Stimulated activated CD8-positive, alpha-beta memory T cell treated with anti-CD3 and anti-CD28 coated beads, Interleukin-12 subunit alpha, Interleukin-12 subunit beta, amount 100 ng/mL, for 1 hour (primary cell): ENCODE results near the gene ZSCAN26.
"Not testable (repeated sequence)": the region's sequence is repeated elsewhere in the genome, so short reads cannot be mapped to it uniquely, and the experiment has no call there.

Experiments
- DNase-seq: peaks from one replicate; pipeline ENCODE4 v3.0.0-alpha.2; 2020; ENCODE audit warnings: low read depth

Gene ZSCAN26

GRCh38 chr6:28257042-28257441 lies 9.9 kb upstream of the ZSCAN26 start:
- no peak for DNase-seq

GRCh38 chr6:28258877-28259777 lies 7.8 kb upstream of the ZSCAN26 start, which contains the start of gene NKAPL:
NKAPL (plus strand) TSS chr6:28259297; CDS start chr6:28259372, 75 bp downstream.
- peak; percentile 34 for DNase-seq

- DNase-seq = no peak
Measured at GRCh38 chr6:28263922-28264321, 3.0 kb upstream of the ZSCAN26 start.

GRCh38 chr6:28264834-28265401 lies 2.0 kb upstream of the ZSCAN26 start:
- DNase-seq = no peak

- DNase-seq = no peak
Measured at GRCh38 chr6:28266563-28266961, 381 bp upstream of the ZSCAN26 start.

GRCh38 chr6:28267695-28268059 lies 734 bp downstream of the ZSCAN26 start:
- no peak for DNase-seq

GRCh38 chr6:28269492-28269891 lies 2.5 kb downstream of the ZSCAN26 start:
- no peak for DNase-seq

- DNase-seq = no peak
Measured at GRCh38 chr6:28274888-28275287, 7.9 kb downstream of the ZSCAN26 start.

- DNase-seq = no peak
Measured at GRCh38 chr6:28277746-28278145, 10.8 kb downstream of the ZSCAN26 start.

- no peak for DNase-seq
Measured at GRCh38 chr6:28280595-28281287, 13.8 kb downstream of the ZSCAN26 start.

GRCh38 chr6:28281288-28282064 lies 14.5 kb downstream of the ZSCAN26 start, which contains the start of gene PGBD1:
PGBD1 (plus strand) TSS chr6:28281572; CDS start chr6:28283814, 2,242 bp downstream.
- DNase-seq = no peak

- no peak for DNase-seq
Measured at GRCh38 chr6:28282926-28283325, 16.0 kb downstream of the ZSCAN26 start.

- no peak for DNase-seq
Measured at GRCh38 chr6:28291573-28291972, 24.6 kb downstream of the ZSCAN26 start.

- no peak for DNase-seq
Measured at GRCh38 chr6:28295326-28295725, 28.4 kb downstream of the ZSCAN26 start.

GRCh38 chr6:28296520-28297060 lies 29.6 kb downstream of the ZSCAN26 start:
- no peak for DNase-seq

- DNase-seq = no peak
Measured at GRCh38 chr6:28303570-28303969, 36.6 kb downstream of the ZSCAN26 start.

- not testable (repeated sequence) for DNase-seq
Measured at GRCh38 chr6:28306363-28306762, 39.4 kb downstream of the ZSCAN26 start.

GRCh38 chr6:28311139-28311823 lies 44.3 kb downstream of the ZSCAN26 start:
- DNase-seq = no peak

GRCh38 chr6:28312939-28313338 lies 46.0 kb downstream of the ZSCAN26 start:
- no peak for DNase-seq

- no peak for DNase-seq
Measured at GRCh38 chr6:28315628-28316027, 48.7 kb downstream of the ZSCAN26 start.

- DNase-seq = not testable (repeated sequence)
Measured at GRCh38 chr6:28317866-28318265, 50.9 kb downstream of the ZSCAN26 start.
